Vein endothelial cell (primary cell): ENCODE data around the gene FAM3D. TPM values are rescaled to one million over a fixed set of nuclear protein-coding genes. Genes with fewer than 3 reads are reported as not detected.

Experiments
- total RNA-seq: library from RNA; depleted of rRNA; stranded (reverse); fragments of >200 nt; gene quantifications from 2 replicates; pipeline ENCODE4 v1.2.3, GENCODE V29; 2012

The FAM3D gene
- under 0.01 TPM in 1 of 2 replicates, not detected in the other for total RNA-seq

GRCh38 chr3:58666683-58667082, at the start of gene FAM3D:
TSS of gene FAM3D (minus strand) at chr3:58666774. CDS start at chr3:58655563, 11,211 bp downstream.

Other genes starting within 250 kb of the FAM3D start
- 45.7 and 49.7 TPM in 2 replicates for gene PDHB, start 232.9 kb downstream of the FAM3D start, total RNA-seq
- gene KCTD6, start 174.7 kb downstream of the FAM3D start, total RNA-seq = 6.9 and 7.2 TPM in 2 replicates
- 2.0 and 2.6 TPM in 2 replicates for gene ACOX2, start 129.6 kb downstream of the FAM3D start, total RNA-seq
- gene FAM107A, start 89.4 kb downstream of the FAM3D start, total RNA-seq = 7.5 and 16.0 TPM in 2 replicates